ENCODE data around the gene UBE2B.
A peak's percentile ranks its signal among the peaks of the same experiment; 100 is the strongest.
"Not testable (repeated sequence)": the region's sequence is repeated elsewhere in the genome, so short reads cannot be mapped to it uniquely, and the experiment has no call there.

UBE2B gene

DNA sequence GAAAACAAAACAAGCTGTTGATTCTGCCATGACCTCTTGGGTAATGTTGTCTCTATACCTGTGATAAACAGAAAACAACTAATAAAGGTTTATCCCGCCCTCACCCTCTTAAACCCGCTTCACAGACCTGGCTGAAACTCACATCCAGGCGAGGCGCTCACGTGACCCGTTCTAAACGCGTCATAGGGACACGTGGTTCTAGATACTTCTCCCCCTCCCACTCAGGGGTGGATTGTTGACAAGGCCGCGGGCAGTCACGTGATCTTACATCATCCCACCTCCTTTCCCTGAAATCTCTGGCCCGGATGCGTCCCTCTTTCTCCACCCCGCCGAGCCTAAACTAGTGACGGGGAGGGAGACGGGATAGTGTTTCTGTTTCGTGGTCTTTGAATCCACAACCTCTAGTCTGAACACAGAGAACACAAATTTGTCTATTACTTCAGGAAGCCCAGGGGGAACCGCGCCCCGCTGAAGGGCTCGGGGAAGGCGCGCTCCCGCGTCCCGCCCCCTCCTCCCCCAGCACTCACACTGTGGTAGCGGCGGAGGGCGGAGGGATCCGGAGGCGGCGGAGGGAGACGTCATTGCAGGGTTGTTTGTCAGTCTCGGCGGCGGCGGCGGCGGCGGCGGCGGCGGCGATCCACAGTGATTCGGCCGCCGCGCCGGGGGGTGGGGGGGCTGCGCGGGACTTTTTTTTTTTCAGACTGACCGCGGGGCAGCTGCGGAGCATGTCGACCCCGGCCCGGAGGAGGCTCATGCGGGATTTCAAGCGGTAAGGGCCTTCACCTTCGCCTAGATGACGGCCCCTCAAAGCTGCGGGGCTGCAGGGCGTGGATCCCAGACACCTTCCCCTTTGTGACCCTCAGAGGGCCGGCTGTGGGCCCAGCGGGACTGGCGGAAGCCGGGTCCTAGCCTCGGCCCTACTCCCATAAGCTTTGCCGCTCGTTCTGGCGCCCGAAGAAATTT, at the start of gene UBE2B:
Gene UBE2B, plus strand, starts transcription at position 699 of the 963 bp plus-strand sequence. Its CDS starts 27 bp downstream, at position 726.
- DNase-seq (ENCODE audit: low read depth): peak; percentile 98

- DNase-seq (ENCODE audit: low read depth): no peak
Observed at GRCh38 chr5:134327327-134327726, 44.0 kb upstream of the UBE2B start.

- DNase-seq (ENCODE audit: low read depth): no peak
Observed at GRCh38 chr5:134328619-134329018, 42.8 kb upstream of the UBE2B start.

DNA sequence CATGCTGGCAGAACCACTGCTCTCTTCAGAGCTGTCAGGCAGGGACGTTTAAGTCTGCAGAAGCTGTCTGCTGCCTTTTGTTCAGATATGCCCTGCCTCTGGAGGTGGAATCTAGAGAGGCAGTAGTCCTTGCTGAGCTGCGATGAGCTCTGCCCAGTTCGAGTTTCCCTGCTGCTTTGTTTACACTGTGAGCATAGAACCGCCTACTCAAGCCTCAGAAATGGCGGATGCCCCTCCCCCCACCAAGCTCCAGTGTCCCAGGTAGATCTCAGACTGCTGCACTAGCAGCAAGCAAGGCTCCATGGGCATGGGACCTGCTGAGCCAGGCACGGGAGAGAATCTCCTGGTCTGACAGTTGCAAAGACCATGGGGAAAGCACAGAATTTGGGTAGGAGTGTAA, 34.5 kb upstream of the UBE2B start:
- DNase-seq (ENCODE audit: low read depth): not testable (repeated sequence)

GRCh38 chr5:134343500-134343899, 27.9 kb upstream of the UBE2B start:
- DNase-seq (ENCODE audit: low read depth): not testable (repeated sequence)

- DNase-seq (ENCODE audit: low read depth): not testable (repeated sequence)
Observed at GRCh38 chr5:134345476-134345875, 25.9 kb upstream of the UBE2B start.

- DNase-seq (ENCODE audit: low read depth): no peak
Observed at GRCh38 chr5:134345996-134346395, 25.4 kb upstream of the UBE2B start.

- DNase-seq (ENCODE audit: low read depth): no peak
Observed at GRCh38 chr5:134349463-134349862, 21.9 kb upstream of the UBE2B start.

- DNase-seq (ENCODE audit: low read depth): no peak
Observed at GRCh38 chr5:134355681-134356080, 15.7 kb upstream of the UBE2B start.

DNA sequence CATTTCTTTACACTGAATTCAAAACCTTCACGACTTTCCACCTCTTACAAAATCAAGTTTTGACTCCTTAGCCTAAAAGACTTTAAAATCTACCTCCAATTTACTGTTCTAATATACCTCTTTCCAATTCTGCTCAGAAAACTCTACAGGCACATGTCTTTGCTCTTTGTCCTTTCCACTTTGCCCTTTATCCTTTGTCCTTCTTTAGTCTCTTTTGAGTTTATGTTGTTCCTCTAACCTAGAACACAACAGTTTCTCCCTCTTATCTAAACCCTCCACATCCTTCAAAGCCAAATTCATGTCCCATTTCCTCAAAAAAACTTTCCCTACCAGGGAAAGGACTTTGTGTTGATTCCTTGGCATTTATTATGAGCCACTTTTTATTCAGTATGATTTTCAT, 5.8 kb upstream of the UBE2B start:
- no peak for DNase-seq (ENCODE audit: low read depth)

- no peak for DNase-seq (ENCODE audit: low read depth)
Observed at GRCh38 chr5:134370311-134370870, 978 bp upstream of the UBE2B start.

- DNase-seq (ENCODE audit: low read depth): no peak
Observed at GRCh38 chr5:134371834-134372340, 518 bp downstream of the UBE2B start.

DNA sequence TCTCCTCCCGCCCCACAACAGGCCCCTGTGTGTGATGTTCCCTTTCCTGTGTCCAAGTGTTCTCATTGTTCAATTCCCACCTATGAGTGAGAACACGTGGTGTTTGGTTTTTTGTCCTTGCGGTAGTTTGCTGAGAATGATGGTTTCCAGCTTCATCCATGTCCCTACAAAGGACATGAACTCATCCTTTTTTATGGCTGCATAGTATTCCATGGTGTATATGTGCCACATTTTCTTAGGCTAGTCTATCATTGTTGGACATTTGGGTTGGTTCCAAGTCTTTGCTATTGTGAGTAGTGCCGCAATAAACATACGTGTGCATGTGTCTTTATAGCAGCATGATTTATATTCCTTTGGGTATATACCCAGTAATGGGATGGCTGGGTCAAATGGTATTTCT, 2.3 kb downstream of the UBE2B start:
- not testable (repeated sequence) for DNase-seq (ENCODE audit: low read depth)

- no peak for DNase-seq (ENCODE audit: low read depth)
Observed at GRCh38 chr5:134374232-134374631, 2.9 kb downstream of the UBE2B start.

DNA sequence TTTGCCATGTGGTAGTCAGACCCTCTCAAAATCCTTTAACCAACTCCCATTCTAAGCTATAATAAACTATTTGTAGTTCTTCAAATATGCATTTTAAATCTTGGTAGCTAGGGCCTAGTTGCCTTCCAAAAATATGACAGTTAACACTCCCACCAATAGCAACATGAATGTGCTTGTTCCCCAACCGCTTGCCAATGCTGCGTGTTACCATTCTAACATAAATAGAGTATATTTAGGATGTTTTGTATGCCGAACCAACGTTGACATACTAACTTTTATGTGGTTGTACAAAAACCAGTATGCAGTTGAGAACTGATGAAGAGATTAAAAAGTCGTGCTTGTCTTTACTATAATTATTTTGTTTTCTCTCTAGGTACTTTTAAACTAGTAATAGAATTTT, 9.0 kb downstream of the UBE2B start:
- DNase-seq (ENCODE audit: low read depth): no peak

DNA sequence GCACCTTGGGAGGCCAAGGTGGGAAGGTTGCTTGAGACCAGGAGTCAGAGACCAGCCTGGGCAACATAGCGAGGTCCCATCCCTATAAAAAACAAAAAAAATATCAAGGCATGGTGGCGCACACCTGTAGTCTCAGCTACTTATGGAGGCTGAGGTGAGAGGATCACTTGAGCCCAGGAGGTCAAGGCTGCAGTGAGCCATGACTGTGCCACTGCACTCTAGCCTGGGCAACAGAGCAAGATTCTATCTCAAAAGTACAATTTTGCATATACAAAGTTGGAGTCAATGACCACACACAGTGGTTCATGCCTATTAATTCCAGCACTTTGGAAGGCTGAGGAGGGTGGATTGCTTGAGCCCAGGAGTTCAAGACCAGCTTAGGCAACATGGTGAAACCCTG, 10.8 kb downstream of the UBE2B start:
- not testable (repeated sequence) for DNase-seq (ENCODE audit: low read depth)

- no peak for DNase-seq (ENCODE audit: low read depth)
Observed at GRCh38 chr5:134383980-134384697, 12.8 kb downstream of the UBE2B start.

DNA sequence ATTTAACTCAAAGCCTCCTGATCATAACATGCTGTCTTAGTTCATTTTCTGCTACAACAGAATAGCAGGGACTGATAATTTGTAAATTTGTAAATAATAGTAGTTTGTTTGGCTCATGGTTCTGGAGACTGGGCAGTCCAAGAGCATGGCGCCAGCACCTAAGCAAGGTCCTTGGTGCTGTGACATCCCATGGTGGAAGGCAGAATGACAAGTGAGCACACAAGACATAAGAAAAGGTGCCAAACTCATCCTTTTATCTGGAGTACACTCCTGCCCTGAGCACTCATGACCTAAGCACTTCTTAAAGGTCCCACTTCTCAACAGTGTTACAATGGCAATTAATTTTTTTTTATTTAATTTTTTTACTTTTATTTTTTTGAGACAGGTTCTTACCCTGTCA, 16.1 kb downstream of the UBE2B start:
- no peak for DNase-seq (ENCODE audit: low read depth)

GRCh38 chr5:134392301-134392700, 20.9 kb downstream of the UBE2B start:
- no peak for DNase-seq (ENCODE audit: low read depth)

GRCh38 chr5:134394932-134395331, 23.6 kb downstream of the UBE2B start:
- DNase-seq (ENCODE audit: low read depth): no peak

DNA sequence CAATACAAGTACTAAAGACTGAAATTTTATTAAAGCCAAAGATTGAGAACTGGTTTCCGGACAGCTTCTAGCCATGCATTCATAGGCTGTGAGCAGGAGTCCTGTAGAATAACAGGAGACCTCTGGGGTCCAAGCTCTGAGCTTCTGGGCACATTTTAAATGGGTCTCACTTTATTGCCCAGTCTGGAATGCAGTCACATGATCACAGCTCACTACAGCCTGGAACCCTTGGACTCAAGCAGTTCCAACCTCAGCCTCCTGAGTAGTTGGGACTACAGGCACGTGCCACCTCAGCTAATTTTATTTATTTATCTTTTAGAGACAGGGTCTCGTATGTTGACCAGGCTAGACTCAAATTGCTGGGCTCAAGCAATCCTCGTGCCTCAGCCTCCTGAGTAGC, 24.9 kb downstream of the UBE2B start:
- DNase-seq (ENCODE audit: low read depth): no peak

DNA sequence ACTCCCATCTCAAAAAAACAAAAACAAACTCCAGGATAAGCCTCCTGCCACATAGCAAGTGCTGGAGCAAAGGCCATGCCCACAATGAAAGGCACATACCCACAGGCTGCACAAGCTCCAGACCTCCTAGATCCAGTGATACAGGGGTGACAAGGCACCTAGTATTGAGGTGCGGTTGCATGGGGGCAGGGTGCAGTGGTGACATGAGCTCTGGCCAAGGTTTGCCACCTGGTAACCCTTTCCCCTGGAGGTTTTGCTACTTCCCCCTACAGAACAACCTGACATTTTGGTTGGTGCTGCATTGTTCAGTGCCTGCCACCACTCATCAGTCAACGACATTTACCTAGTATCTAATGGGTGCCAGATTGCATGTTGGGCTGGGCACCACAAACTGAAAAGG, 25.8 kb downstream of the UBE2B start:
- DNase-seq (ENCODE audit: low read depth): no peak
